HepG2 (cell line): ENCODE measurements around the gene RIBC1. TPM values are rescaled to one million over a fixed set of nuclear protein-coding genes. Genes with fewer than 3 reads are reported as not detected.

Experiments used
- ATAC-seq: fragments of 200-7000 bp; cut with Tn5 transposase; 3 replicates; pipeline ENCODE4 v1.9.1; 2020; ENCODE audit warnings: mild to moderate bottlenecking, moderate library complexity
- BruUV-seq: library from RNA; stranded (reverse); fragments of 400-500 nt; replicated peaks from 2 replicates; lab custom pipeline; 2021; lab: Mats Ljungman, UMichigan
- CTCF ChIA-PET: fragments of 300-600 bp; formaldehyde crosslinking; extraction: SDS; loops from one replicate; lab custom pipeline; 2021; ENCODE audit warnings: low total read pairs, inconsistent platforms, low intra/inter-chr PET ratio; lab: Yijun Ruan, JAX
- POLR2A ChIA-PET: fragments of 350-600 bp; sonication (Branson Sonifier 250); formaldehyde crosslinking; loops from one replicate; lab custom pipeline; 2020; ENCODE audit warnings: antibody characterized with exemption, inconsistent platforms; lab: Yijun Ruan, JAX
- DNase-seq: peaks from one replicate; pipeline ENCODE4 v3.0.0-alpha.2; 2015; ENCODE audit warnings: low spot score
- FAIRE-seq: peaks from 3 replicates; lab custom pipeline; 2011; peaks lifted over from hg19 to GRCh38; lab: Jason Lieb, UNC
- H2AFZ ChIP-seq: one replicate; pipeline ENCODE4 v1.6.1; 2011; ENCODE audit warnings: low read length, inconsistent platforms
- H3K27ac ChIP-seq: fragments of 300-600 bp; 3 replicates; pipeline ENCODE4 v1.8.0; 2011; ENCODE audit warnings: mixed run types, mild to moderate bottlenecking, mixed read lengths, low read length, inconsistent platforms; ENCODE audit not compliant: insufficient read depth; ENCODE audit errors: extremely low read length
- H3K27me3 ChIP-seq, 2 experiments: fragments of 200-600 bp in 1 of 2; 2 replicates in 1 of 2; 3 replicates in 1 of 2; pipeline versions ENCODE4 v1.6.0 to v1.8.0; 2011; ENCODE audit warnings: low read length in 2 of 2, mild to moderate bottlenecking in 2 of 2, moderate library complexity in 2 of 2, inconsistent platforms in 1 of 2; ENCODE audit not compliant: insufficient read depth in 2 of 2, control insufficient read depth in 1 of 2
- H3K36me3 ChIP-seq, 2 experiments: fragments of 200-600 bp in 1 of 2; replicated peaks in 1 of 2; 2 replicates in 1 of 2; 3 replicates in 1 of 2; pipeline versions ENCODE4 v1.5.1 to v1.8.0; 2011; ENCODE audit warnings: low read length in 2 of 2, inconsistent platforms in 1 of 2; ENCODE audit not compliant: insufficient read depth in 2 of 2, control insufficient read depth in 1 of 2
- H3K4me1 ChIP-seq: 2 replicates; pipeline ENCODE4 v1.5.1; 2012; ENCODE audit warnings: low read length, inconsistent platforms; ENCODE audit not compliant: insufficient read depth
- H3K4me2 ChIP-seq: 2 replicates; pipeline ENCODE4 v1.6.0; 2011; ENCODE audit warnings: low read depth, low read length, inconsistent platforms
- H3K4me3 ChIP-seq, 3 experiments: fragments of 200-600 bp in 1 of 3; sonication (generic), shearing (Covaris generic) in 1 of 3; replicated peaks in 1 of 3; 2 replicates each; pipeline ENCODE4 v1.5.1; 2011 to 2016; ENCODE audit warnings: low read length in 3 of 3, inconsistent platforms in 2 of 3, low read depth in 2 of 3, mild to moderate bottlenecking in 2 of 3, control low read depth in 1 of 3, mixed read lengths in 1 of 3; ENCODE audit not compliant: insufficient read depth in 1 of 3
- H3K79me2 ChIP-seq: one replicate; pipeline ENCODE4 v1.6.1; 2011; ENCODE audit warnings: low read length, inconsistent platforms; ENCODE audit not compliant: insufficient read depth
- H3K9ac ChIP-seq: 2 replicates; pipeline ENCODE4 v1.6.0; 2011; ENCODE audit warnings: mild to moderate bottlenecking, low read depth, low read length, inconsistent platforms; ENCODE audit not compliant: insufficient read depth
- H3K9me3 ChIP-seq: 2 replicates; pipeline ENCODE4 v1.5.1; 2012; ENCODE audit warnings: mild to moderate bottlenecking, low read length
- H4K20me1 ChIP-seq: 2 replicates; pipeline ENCODE4 v1.6.0; 2011; ENCODE audit warnings: inconsistent platforms, mild to moderate bottlenecking, low read length, moderate library complexity; ENCODE audit not compliant: insufficient read depth
- ATF3 ChIP-seq: sonication (generic); formaldehyde crosslinking; IDR thresholded peaks from 2 replicates; pipeline ENCODE4 v1.4.0; 2020; ENCODE audit warnings: missing genetic modification reagents
- CEBPB ChIP-seq: IDR thresholded peaks from 2 replicates; pipeline ENCODE4 v1.6.1; 2011; ENCODE audit warnings: low read depth, low read length, improper control_type of control experiment, borderline replicate concordance
- FOSL2 ChIP-seq: sonication (generic); formaldehyde crosslinking; IDR thresholded peaks from 2 replicates; pipeline ENCODE4 v1.4.0; 2020; ENCODE audit warnings: missing genetic modification reagents
- SAP130 ChIP-seq: IDR thresholded peaks from 2 replicates; pipeline ENCODE4 v1.6.1; 2016; ENCODE audit warnings: low read depth
- SOX6 ChIP-seq, 2 experiments: fragments of 450-650 bp in 1 of 2; sonication (generic) in 1 of 2; formaldehyde crosslinking in 1 of 2; IDR thresholded peaks; 2 replicates each; pipeline versions ENCODE4 v1.4.0 to v1.6.1; 2017 to 2020; ENCODE audit warnings: antibody characterized with exemption in 1 of 2, mild to moderate bottlenecking in 1 of 2, missing genetic modification reagents in 1 of 2
- ZKSCAN5 ChIP-seq: sonication (generic); formaldehyde crosslinking; IDR thresholded peaks from 2 replicates; pipeline ENCODE4 v1.5.1; 2020; ENCODE audit warnings: mild to moderate bottlenecking, missing genetic modification reagents
- ZNF263 ChIP-seq: sonication (generic); formaldehyde crosslinking; IDR thresholded peaks from 2 replicates; pipeline ENCODE4 v1.4.0; 2020; ENCODE audit warnings: missing genetic modification reagents
- ZNF746 ChIP-seq: sonication (generic); formaldehyde crosslinking; IDR thresholded peaks from 2 replicates; pipeline ENCODE4 v1.8.0; 2022; ENCODE audit warnings: mild to moderate bottlenecking, missing genetic modification reagents
- WGBS: methylation state at CpG from one replicate; pipeline ENCODE4 v1.1.6; 2017; ENCODE audit warnings: low lambda C conversion rate; 5-methylcytosine and 5-hydroxymethylcytosine counted together
- in situ Hi-C: cut with HindIII; loops from 2 replicates; pipeline ENCODE4 v1.10.0; 2017; ENCODE audit warnings: low pct_unique_long_range_greater_than_20kb; ENCODE audit not compliant: extremely low pct_ligation_motif_present
- intact Hi-C: fragments of 100-400 bp; cut with micrococcal nuclease; formaldehyde crosslinking; loops from one replicate; pipeline ENCODE4 v1.10.0; 2022; ENCODE audit not compliant: unreplicated experiment
- polyA plus RNA-seq, 8 experiments: library from polyadenylated mRNA; depleted of rRNA in 3 of 8; stranded (reverse) in 7 of 8; unstranded in 1 of 8; fragments of >200 nt; fragmentation: Illumina TruSeq in 4 of 8; extraction: Trizol in 4 of 8; gene quantifications; 2 replicates each; pipeline versions ENCODE4 v1.2.1 to v1.2.3, GENCODE V29; 2011 to 2016; ENCODE audit warnings: low read depth in 4 of 8, missing spikeins in 1 of 8, mixed read lengths in 1 of 8; ENCODE audit not compliant: insufficient read depth in 1 of 8
- total RNA-seq, 5 experiments: library from RNA; depleted of rRNA; stranded (reverse); fragments of >200 nt; fragmentation: Illumina TruSeq; extraction: Trizol; gene quantifications; 2 replicates each; pipeline ENCODE4 v1.2.3, GENCODE V29; 2016; ENCODE audit warnings: low read depth in 1 of 5

Gene RIBC1
- total and polyA plus RNA-seq, 2 of the 13 experiments (the other 11 are each of a cell fraction or from before 2014, with no cell fraction given) = 0.55 TPM; not detected in 1

- no peaks in the 10 kb centered on the region for H4K20me1 ChIP-seq
- 0 out of 2 replicates have a peak, but pooled peaks cover 5% of the 10 kb centered on the region for H3K4me1 ChIP-seq
- DNase-seq (peak; percentile 20), FAIRE-seq (no peak), ATAC-seq (peak; percentile 46)
- H3K9me3 ChIP-seq = no peaks in the 10 kb centered on the region
- H3K36me3 ChIP-seq = no peaks in the 10 kb centered on the region
- WGBS = 0% methylated on average over 7 of the region's 39 CpGs
- no peaks in the 10 kb centered on the region; a peak in 1 of 5 replicates for H3K27me3 ChIP-seq
- in situ Hi-C loops (loop anchor here (10.0 kb wide), 1 partner anchor 126 kb away; no protein-coding TSS in a partner anchor), intact Hi-C loops (no loop called here)
- ChIA-PET POLR2A (interaction anchor here (0.6 to 1.0 kb wide), 2 partner anchors 18 to 22 kb away, joined by 3 to 5 read pairs; partner anchors contain the start of genes RIBC1 and SMC1A), CTCF (no interaction called here)
- TF ChIP-seq SAP130 (CRISPR knock-in tag) (0 out of 2 replicates have a peak, but pooled peaks have one; percentile 21), ATF3 (CRISPR knock-in tag) (0 out of 2 replicates have a peak, but pooled peaks have one; percentile 20), ZKSCAN5 (CRISPR knock-in tag) (no peak), SOX6 (IDR thresholded peaks at IDR 0.05) (no peak), SOX6 (CRISPR knock-in tag; IDR thresholded peaks at IDR 0.05) (peak; percentile 16; the same call in 1 of the 2 replicates), CEBPB (peak; percentile 51; the same call in 1 of the 2 replicates), FOSL2 (CRISPR knock-in tag) (peak; percentile 91), ZNF746 (no peak), ZNF263 (0 out of 2 replicates have a peak, but pooled peaks have one; percentile 33)
- peak overlapping the region; percentile 68 for H3K4me2 ChIP-seq
- no peaks in the 10 kb centered on the region for H3K79me2 ChIP-seq
- no TSS peak for BruUV-seq
- H3K9ac ChIP-seq = no peak overlapping the region
- no peak overlapping the region for H3K27ac ChIP-seq
- peak overlapping the region; percentile 39 to 65 (median 52) for H3K4me3 ChIP-seq
- no peak overlapping the region for H2AFZ ChIP-seq
These were observed 18.2 kb downstream of the RIBC1 start for GRCh38 chrX:53440621-53441517.
